Right lobe of liver (tissue), 6 donors: Measurements from ENCODE around the gene PRR29. TPM values are rescaled to one million over a fixed set of nuclear protein-coding genes. Genes with fewer than 3 reads are reported as not detected.

Experiments
- ATAC-seq, 4 donors: fragments of 200-7000 bp; cut with Tn5 transposase; one replicate each; pipeline ENCODE4 v1.9.1; 2020; ENCODE audit warnings: mild to moderate bottlenecking in 4 of 4, moderate library complexity in 4 of 4
- DNase-seq, 3 donors: peaks; one replicate each; pipeline ENCODE4 v3.0.0-alpha.2; 2020
- H3K27ac ChIP-seq, 3 donors: fragments of 200-600 bp; one replicate each; pipeline ENCODE4 v1.8.0; 2022
- H3K27me3 ChIP-seq, 2 donors: fragments of 200-600 bp; one replicate each; pipeline ENCODE4 v1.8.0; 2022
- H3K36me3 ChIP-seq, 4 donors: fragments of 200-600 bp; sonication (generic) in 1 of 4; one replicate each; pipeline versions ENCODE4 v1.5.1 to v1.8.0; 2017 to 2022; ENCODE audit warnings: control low read depth in 1 of 4
- H3K4me1 ChIP-seq, 4 donors: fragments of 200-600 bp; sonication (generic) in 1 of 4; one replicate each; pipeline versions ENCODE4 v1.5.1 to v1.8.0; 2017 to 2022; ENCODE audit warnings: control low read depth in 1 of 4
- H3K4me3 ChIP-seq, 3 donors: fragments of 200-600 bp; one replicate each; pipeline ENCODE4 v1.8.0; 2022
- H3K9me3 ChIP-seq, 4 donors: fragments of 200-600 bp; sonication (generic) in 1 of 4; one replicate each; pipeline versions ENCODE4 v1.5.1 to v1.8.0; 2017 to 2022; ENCODE audit warnings: control low read depth in 1 of 4
- CTCF ChIP-seq, 4 donors: fragments of 200-600 bp in 3 of 4; fragments of 450-650 bp in 1 of 4; IDR thresholded peaks; one replicate each; pipeline versions ENCODE4 v1.5.1 to v1.8.0; 2016 to 2022; ENCODE audit warnings: antibody characterized with exemption in 4 of 4, mild to moderate bottlenecking in 2 of 4
- POLR2A ChIP-seq: fragments of 450-650 bp; IDR thresholded peaks from one replicate; pipeline ENCODE4 v1.6.1; 2017; ENCODE audit warnings: antibody characterized with exemption, mild to moderate bottlenecking
- WGBS: methylation state at CpG from one replicate; pipeline ENCODE4 v1.1.6; 2018; ENCODE audit warnings: low coverage, low lambda C conversion rate; ENCODE audit not compliant: insufficient coverage; ENCODE audit errors: missing lambda C conversion rate; 5-methylcytosine and 5-hydroxymethylcytosine counted together
- intact Hi-C, 2 donors: fragments of 100-400 bp; cut with DNase I; formaldehyde crosslinking; loops; one replicate each; pipeline versions ENCODE4 v1.11.2 to v1.14.1; 2022
- total RNA-seq, 6 experiments: library from RNA; depleted of rRNA in 2 of 6; stranded (reverse); fragments of >200 nt in 2 of 6; fragmentation: NEBNext Ultra II Directional in 3 of 6; extraction: Animal tissue kit (Norgen Biotek cat#: 25700) in 3 of 6; gene quantifications; one replicate each; pipeline versions ENCODE4 v1.1.0 to v1.2.4, GENCODE V29; 2016 to 2023
- donor health status: DM: no; HTN: yes; CAD: no.
- donor health status: DM: no; HTN: no; CAD: no.
- donor health status: DM: no; HTN: no; CAD: no.
- donor health status: DM: no; HTN: yes; CAD: no.
- donor health status: DM: no; HTN: yes; CAD: no.

Gene PRR29
- total RNA-seq, 6 experiments from 2014 or later: 0.07 to 0.33 (median 0.12) TPM; not detected in 3

- Histone ChIP-seq H3K27ac (peak within 1 kb of the TSS; percentile 56 to 75 (median 74)), H3K9me3 (no peaks in the 10 kb centered on the region), H3K27me3 (no peaks in the 10 kb centered on the region), H3K36me3 (no peaks in the 10 kb centered on the region), H3K4me1 (no peaks in the 10 kb centered on the region), H3K4me3 (peak within 1 kb of the TSS; percentile 31 to 46 (median 39))
- no peak for TF ChIP-seq CTCF (IDR thresholded peaks at IDR 0.05)
- TF ChIP-seq POLR2A: peak; percentile 35
- DNase-seq (peak; percentile 67 to 74 (median 71)), ATAC-seq (peak; percentile 83 to 84 (median 84))
- WGBS: 7% methylated on average over 16 of the region's 23 CpGs
- intact Hi-C loops: no loop called here
Observed at GRCh38 chr17:64020056-64020766, 22.1 kb downstream of the PRR29 start, which contains the start of gene ICAM2. Gene ICAM2 (minus strand): TSS chr17:64020633. CDS start chr17:64006691, 13,942 bp downstream.

- ATAC-seq (no peak), DNase-seq (peak in 1 of 3 donors; percentile 40)
- TF ChIP-seq POLR2A (no peak), CTCF (IDR thresholded peaks at IDR 0.05) (no peak)
- Histone ChIP-seq H3K4me1 (peaks cover 0 to 4% (median 0%) of the 10 kb centered on the region in 4 donors), H3K27me3 (no peaks in the 10 kb centered on the region), H3K36me3 (no peaks in the 10 kb centered on the region), H3K4me3 (no peak overlapping the region), H3K27ac (no peak overlapping the region), H3K9me3 (no peaks in the 10 kb centered on the region)
- 56% methylated on average over 5 of the region's 5 CpGs for WGBS
- intact Hi-C loops: no loop called here
Observed at GRCh38 chr17:64022611-64023063, 24.5 kb downstream of the PRR29 start.

- H3K4me3 ChIP-seq: no peak overlapping the region
- DNase-seq (peak in 1 of 3 donors; percentile 15), ATAC-seq (no peak)
- WGBS: 74% methylated on average over 8 of the region's 8 CpGs
- TF ChIP-seq CTCF (IDR thresholded peaks at IDR 0.05) (no peak), POLR2A (no peak)
- H3K36me3 ChIP-seq: no peaks in the 10 kb centered on the region
- H3K4me1 ChIP-seq: peaks cover 0 to 4% (median 0%) of the 10 kb centered on the region in 4 donors
- H3K9me3 ChIP-seq: no peaks in the 10 kb centered on the region
- H3K27me3 ChIP-seq: no peaks in the 10 kb centered on the region
- H3K27ac ChIP-seq: no peak overlapping the region
- intact Hi-C loops: no loop called here
Observed at GRCh38 chr17:64024215-64024654, 26.1 kb downstream of the PRR29 start.

- no peak for TF ChIP-seq POLR2A
- TF ChIP-seq CTCF (IDR thresholded peaks at IDR 0.05): no peak
- DNase-seq (peak in 1 of 3 donors; percentile 44), ATAC-seq (peak in 1 of 4 donors; percentile 5)
- Histone ChIP-seq H3K27me3 (no peaks in the 10 kb centered on the region), H3K4me3 (no peak overlapping the region), H3K36me3 (no peaks in the 10 kb centered on the region), H3K27ac (peak overlapping the region in 1 of 3 donors; percentile 6), H3K9me3 (no peaks in the 10 kb centered on the region), H3K4me1 (peaks cover 0 to 4% (median 0%) of the 10 kb centered on the region in 4 donors)
- WGBS: 62% methylated on average over 8 of the region's 19 CpGs
- intact Hi-C loops: loop anchor here in 1 of 2 donors (5.0 kb wide), 2 partner anchors 107 to 113 kb away; partner anchors contain the start of genes CSHL1 and ERN1
Observed at GRCh38 chr17:64024781-64025731, 26.9 kb downstream of the PRR29 start.
